Measurements from ENCODE around the gene ATXN1.

DNA sequence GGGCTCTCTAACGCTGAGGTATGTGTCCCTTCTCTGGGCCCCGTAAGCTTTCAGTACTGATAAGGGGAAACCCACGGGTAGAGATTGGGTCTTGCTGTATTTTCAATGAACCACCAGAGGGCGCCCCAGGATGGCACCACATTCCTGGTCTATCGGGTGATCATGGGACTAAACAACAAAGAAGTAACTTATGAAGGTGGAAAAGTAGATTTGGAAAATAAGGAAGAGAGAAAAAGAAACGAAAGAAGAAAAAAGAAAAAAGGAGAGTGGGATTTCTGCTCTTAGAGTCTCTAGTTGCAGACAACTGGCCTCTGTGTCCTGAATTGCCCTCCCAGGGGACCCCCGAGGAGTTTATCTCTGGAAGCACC, 429.1 kb downstream of the ATXN1 start:
- TF ChIP-seq BHLHE40 (IDR thresholded peaks at IDR 0.05; ENCODE audit: borderline replicate concordance): no peak
- TF ChIP-seq FOXM1 (IDR thresholded peaks at IDR 0.05; ENCODE audit: borderline replicate concordance): no peak
- no peak for TF ChIP-seq FOXK2 (IDR thresholded peaks at IDR 0.05)
- TF ChIP-seq L3MBTL2 (conservative IDR thresholded peaks at IDR 0.05): no peak
- TF ChIP-seq SP1 (IDR thresholded peaks at IDR 0.05): no peak
- TF ChIP-seq ELF4 (IDR thresholded peaks at IDR 0.05): no peak
- TF ChIP-seq SUZ12 (IDR thresholded peaks at IDR 0.05): no peak
- TF ChIP-seq, protein P1, sequence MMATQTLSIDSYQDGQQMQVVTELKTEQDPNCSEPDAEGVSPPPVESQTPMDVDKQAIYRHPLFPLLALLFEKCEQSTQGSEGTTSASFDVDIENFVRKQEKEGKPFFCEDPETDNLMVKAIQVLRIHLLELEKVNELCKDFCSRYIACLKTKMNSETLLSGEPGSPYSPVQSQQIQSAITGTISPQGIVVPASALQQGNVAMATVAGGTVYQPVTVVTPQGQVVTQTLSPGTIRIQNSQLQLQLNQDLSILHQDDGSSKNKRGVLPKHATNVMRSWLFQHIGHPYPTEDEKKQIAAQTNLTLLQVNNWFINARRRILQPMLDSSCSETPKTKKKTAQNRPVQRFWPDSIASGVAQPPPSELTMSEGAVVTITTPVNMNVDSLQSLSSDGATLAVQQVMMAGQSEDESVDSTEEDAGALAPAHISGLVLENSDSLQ (IDR thresholded peaks at IDR 0.05): no peak
- TF ChIP-seq CTBP1 (IDR thresholded peaks at IDR 0.05; ENCODE audit: borderline replicate concordance): no peak
- no peak for TF ChIP-seq ARNT (IDR thresholded peaks at IDR 0.05)
- no peak for TF ChIP-seq HDGF (IDR thresholded peaks at IDR 0.05; ENCODE audit: borderline replicate concordance)
- no peak for TF ChIP-seq NFRKB (IDR thresholded peaks at IDR 0.05)
- TF ChIP-seq LEF1 (IDR thresholded peaks at IDR 0.05; ENCODE audit: borderline replicate concordance): no peak
- no peak for TF ChIP-seq TARDBP (IDR thresholded peaks at IDR 0.05)

Data from HEK293T (cell line).